DOHH2 (cell line): ENCODE data around the gene PALLD.

Experiments used
- H3F3A ChIP-seq: fragments of 200-600 bp; sonication (generic), shearing (Covaris generic); 2 replicates; pipeline ENCODE4 v1.6.0; 2016; ENCODE audit warnings: antibody characterized with exemption, mild to moderate bottlenecking; ENCODE audit not compliant: control insufficient read depth, insufficient read depth
- H3K27ac ChIP-seq: fragments of 200-600 bp; sonication (generic); 2 replicates; pipeline ENCODE4 v1.5.1; 2014; ENCODE audit warnings: low read depth, mild to moderate bottlenecking, low read length, moderate library complexity
- H3K27me3 ChIP-seq: fragments of 200-600 bp; sonication (generic); 2 replicates; pipeline ENCODE4 v1.6.1; 2014; ENCODE audit warnings: mild to moderate bottlenecking, low read length, mixed read lengths; ENCODE audit not compliant: control insufficient read depth
- H3K36me3 ChIP-seq: fragments of 200-600 bp; sonication (generic); 2 replicates; pipeline ENCODE4 v1.6.1; 2014; ENCODE audit warnings: mild to moderate bottlenecking, low read length, moderate library complexity, mixed read lengths; ENCODE audit not compliant: control insufficient read depth
- H3K4me1 ChIP-seq: fragments of 200-600 bp; sonication (generic); 2 replicates; pipeline ENCODE4 v1.6.1; 2014; ENCODE audit warnings: mild to moderate bottlenecking, low read length, mixed read lengths; ENCODE audit not compliant: control insufficient read depth
- H3K4me2 ChIP-seq: fragments of 200-600 bp; sonication (generic); 2 replicates; pipeline ENCODE4 v1.6.0; 2014; ENCODE audit warnings: mild to moderate bottlenecking, low read length, moderate library complexity
- H3K4me3 ChIP-seq: fragments of 200-600 bp; sonication (generic); 2 replicates; pipeline ENCODE4 v1.5.1; 2014; ENCODE audit warnings: mild to moderate bottlenecking, low read length, mixed read lengths
- H3K79me2 ChIP-seq: fragments of 200-600 bp; sonication (generic); 2 replicates; pipeline ENCODE4 v1.6.1; 2014; ENCODE audit warnings: mild to moderate bottlenecking, low read length, mixed read lengths; ENCODE audit not compliant: control insufficient read depth
- H3K9me2 ChIP-seq: fragments of 200-600 bp; sonication (generic); replicated peaks from 2 replicates; pipeline ENCODE4 v1.6.1; 2014; ENCODE audit warnings: mild to moderate bottlenecking, low read length, mixed read lengths; ENCODE audit not compliant: control insufficient read depth
- H3K9me3 ChIP-seq: fragments of 200-600 bp; sonication (generic); 2 replicates; pipeline ENCODE4 v1.6.1; 2014; ENCODE audit warnings: antibody characterized with exemption, low read length, mixed read lengths; ENCODE audit not compliant: control insufficient read depth, insufficient read depth
- H4K20me1 ChIP-seq: fragments of 200-600 bp; sonication (generic); 2 replicates; pipeline ENCODE4 v1.6.0; 2014; ENCODE audit warnings: low read depth, mild to moderate bottlenecking, antibody characterized with exemption, low read length, moderate library complexity; ENCODE audit not compliant: control insufficient read depth, insufficient read depth
- EZH2phosphoT487 ChIP-seq: fragments of 200-600 bp; sonication (generic); IDR thresholded peaks from 2 replicates; pipeline ENCODE4 v1.6.1; 2017; ENCODE audit warnings: borderline replicate concordance, mild to moderate bottlenecking, antibody characterized with exemption, low read length, moderate library complexity, mixed read lengths
- TF ChIP-seq, protein P1 (sequence below): fragments of 200-600 bp; sonication (generic); IDR thresholded peaks from one replicate; pipeline ENCODE4 v1.5.1; 2014; ENCODE audit warnings: antibody characterized with exemption, mild to moderate bottlenecking, low read depth, low read length; ENCODE audit not compliant: poor library complexity, severe bottlenecking

Gene PALLD

GRCh38 chr4:168534535-168534934 is 37.7 kb downstream of the PALLD start:
- H3K27me3 ChIP-seq, result no peaks in the 10 kb centered on the region

DNA sequence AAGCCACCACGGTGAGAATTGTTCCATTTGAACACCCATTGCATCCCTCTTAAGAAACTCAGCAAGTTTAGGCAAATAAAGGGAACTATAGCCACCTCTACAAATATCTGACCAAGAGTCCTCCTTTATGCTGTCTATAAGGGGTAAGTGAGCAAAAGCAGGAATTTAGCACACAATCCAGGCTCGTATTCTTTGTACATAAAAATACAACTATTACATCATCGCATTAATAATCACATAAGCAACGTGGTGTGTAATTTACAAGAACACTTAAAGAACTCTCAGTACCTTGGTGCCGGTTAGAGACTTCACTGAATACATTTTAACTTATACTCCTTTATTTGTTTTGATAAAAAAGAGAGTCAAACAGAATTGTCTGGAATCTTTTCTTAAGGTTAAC is 38.8 kb downstream of the PALLD start:
- Histone ChIP-seq H3K4me2 (no peak overlapping the region), H3K27ac (no peak overlapping the region), H3K79me2 (no peaks in the 10 kb centered on the region)

More at GRCh38 chr4:168534535-168534934, 37.7 kb downstream of the PALLD start:
- Histone ChIP-seq H3K9me3 (no peaks in the 10 kb centered on the region), H3K36me3 (no peaks in the 10 kb centered on the region), H4K20me1 (no peaks in the 10 kb centered on the region), H3K27ac (no peak overlapping the region), H3K9me2 (no peaks in the 10 kb centered on the region), H3K4me2 (no peak overlapping the region), H3K4me3 (no peak overlapping the region), H3K79me2 (no peaks in the 10 kb centered on the region), H3K4me1 (no peaks in the 10 kb centered on the region), H3F3A (no peaks in the 10 kb centered on the region)
- no peak for TF ChIP-seq EZH2phosphoT487
- TF ChIP-seq, protein P1, sequence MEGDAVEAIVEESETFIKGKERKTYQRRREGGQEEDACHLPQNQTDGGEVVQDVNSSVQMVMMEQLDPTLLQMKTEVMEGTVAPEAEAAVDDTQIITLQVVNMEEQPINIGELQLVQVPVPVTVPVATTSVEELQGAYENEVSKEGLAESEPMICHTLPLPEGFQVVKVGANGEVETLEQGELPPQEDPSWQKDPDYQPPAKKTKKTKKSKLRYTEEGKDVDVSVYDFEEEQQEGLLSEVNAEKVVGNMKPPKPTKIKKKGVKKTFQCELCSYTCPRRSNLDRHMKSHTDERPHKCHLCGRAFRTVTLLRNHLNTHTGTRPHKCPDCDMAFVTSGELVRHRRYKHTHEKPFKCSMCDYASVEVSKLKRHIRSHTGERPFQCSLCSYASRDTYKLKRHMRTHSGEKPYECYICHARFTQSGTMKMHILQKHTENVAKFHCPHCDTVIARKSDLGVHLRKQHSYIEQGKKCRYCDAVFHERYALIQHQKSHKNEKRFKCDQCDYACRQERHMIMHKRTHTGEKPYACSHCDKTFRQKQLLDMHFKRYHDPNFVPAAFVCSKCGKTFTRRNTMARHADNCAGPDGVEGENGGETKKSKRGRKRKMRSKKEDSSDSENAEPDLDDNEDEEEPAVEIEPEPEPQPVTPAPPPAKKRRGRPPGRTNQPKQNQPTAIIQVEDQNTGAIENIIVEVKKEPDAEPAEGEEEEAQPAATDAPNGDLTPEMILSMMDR, result no peak

DNA sequence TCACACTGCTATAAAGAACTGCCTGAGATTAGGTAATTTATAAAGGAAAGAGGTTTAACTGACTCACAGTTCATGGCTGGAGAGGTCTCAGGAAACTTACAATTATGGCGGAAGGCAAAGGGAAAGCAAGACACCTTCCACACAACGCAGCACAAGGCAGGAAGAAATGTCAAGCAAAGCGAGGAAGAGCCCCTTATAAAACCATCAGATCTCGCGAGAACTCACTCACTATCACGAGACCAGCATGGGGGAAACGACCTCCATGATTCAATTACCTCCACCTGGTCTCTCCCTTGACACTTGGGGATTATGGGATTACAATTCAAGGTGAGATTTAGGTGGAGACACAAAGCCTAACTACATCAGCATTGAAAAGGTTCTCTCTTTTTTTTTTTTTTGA is 39.6 kb downstream of the PALLD start:
- no peaks in the 10 kb centered on the region for H3K79me2 ChIP-seq

More for the DNA sequence above, 38.8 kb downstream of the PALLD start:
- TF ChIP-seq EZH2phosphoT487, result no peak
- TF ChIP-seq, protein P1, result no peak
- H3K4me3 ChIP-seq, result no peak overlapping the region
- H3K9me2 ChIP-seq, result no peaks in the 10 kb centered on the region
- no peaks in the 10 kb centered on the region for H3K36me3 ChIP-seq
- no peaks in the 10 kb centered on the region for H3K9me3 ChIP-seq
- H3F3A ChIP-seq, result no peaks in the 10 kb centered on the region
- no peaks in the 10 kb centered on the region for H4K20me1 ChIP-seq
- no peaks in the 10 kb centered on the region for H3K27me3 ChIP-seq
- no peaks in the 10 kb centered on the region for H3K4me1 ChIP-seq

More for the DNA sequence above, 39.6 kb downstream of the PALLD start:
- H3K4me3 ChIP-seq, result no peak overlapping the region
- TF ChIP-seq, protein P1, result no peak
- TF ChIP-seq EZH2phosphoT487, result no peak
- no peak overlapping the region for H3K4me2 ChIP-seq
- H3K4me1 ChIP-seq, result no peaks in the 10 kb centered on the region
- H3K27me3 ChIP-seq, result no peaks in the 10 kb centered on the region
- no peaks in the 10 kb centered on the region for H4K20me1 ChIP-seq
- no peaks in the 10 kb centered on the region for H3K36me3 ChIP-seq
- no peak overlapping the region for H3K27ac ChIP-seq
- H3K9me2 ChIP-seq, result no peaks in the 10 kb centered on the region
- H3K9me3 ChIP-seq, result no peaks in the 10 kb centered on the region
- H3F3A ChIP-seq, result no peaks in the 10 kb centered on the region
